Endodermal cell (in vitro differentiated cells): ENCODE data around the gene KRT12. TPM values are rescaled to one million over a fixed set of nuclear protein-coding genes. Genes with fewer than 3 reads are reported as not detected.

ENCODE experiments used
- DNase-seq: peaks from one replicate; pipeline ENCODE4 v3.0.0-alpha.2; 2017
- H3K27ac ChIP-seq: 2 replicates; pipeline ENCODE4 v1.5.1; 2013; ENCODE audit warnings: mild to moderate bottlenecking, low read depth, low read length, moderate library complexity
- H3K27me3 ChIP-seq: 2 replicates; pipeline ENCODE4 v1.6.1; 2013; ENCODE audit warnings: mild to moderate bottlenecking, low read length, moderate library complexity; ENCODE audit not compliant: insufficient read depth, control insufficient read depth, poor library complexity, severe bottlenecking
- H3K36me3 ChIP-seq: 2 replicates; pipeline ENCODE4 v1.7.0; 2013; ENCODE audit warnings: mild to moderate bottlenecking, low read length, moderate library complexity; ENCODE audit not compliant: control insufficient read depth, insufficient read depth
- H3K4me1 ChIP-seq: one replicate; pipeline ENCODE4 v1.7.0; 2013; ENCODE audit warnings: low read length; ENCODE audit not compliant: control insufficient read depth, insufficient read depth
- H3K4me3 ChIP-seq: 2 replicates; pipeline ENCODE4 v1.5.1; 2013; ENCODE audit warnings: mild to moderate bottlenecking, low read length, moderate library complexity
- H3K9ac ChIP-seq: 2 replicates; pipeline ENCODE4 v1.6.1; 2013; ENCODE audit warnings: mild to moderate bottlenecking, low read length, moderate library complexity; ENCODE audit not compliant: poor library complexity, severe bottlenecking; ENCODE audit errors: extremely low read depth
- H3K9me3 ChIP-seq: 2 replicates; pipeline ENCODE4 v1.6.1; 2013; ENCODE audit warnings: mild to moderate bottlenecking, low read length, moderate library complexity; ENCODE audit not compliant: control insufficient read depth
- H3K27ac Mint-ChIP-seq: 2 replicates; pipeline ENCODE4 v1.8.0; 2020; ENCODE audit warnings: mixed read lengths
- H3K27me3 Mint-ChIP-seq: 2 replicates; pipeline ENCODE4 v1.8.0; 2021; ENCODE audit warnings: mild to moderate bottlenecking, mixed read lengths; ENCODE audit not compliant: insufficient read depth
- H3K36me3 Mint-ChIP-seq: 2 replicates; pipeline ENCODE4 v1.8.0; 2020; ENCODE audit warnings: low read depth, mixed read lengths
- H3K4me1 Mint-ChIP-seq: 2 replicates; pipeline ENCODE4 v1.8.0; 2020; ENCODE audit warnings: mixed read lengths
- H3K4me3 Mint-ChIP-seq: 2 replicates; pipeline ENCODE4 v1.8.0; 2020; ENCODE audit warnings: mild to moderate bottlenecking, moderate library complexity, mixed read lengths
- H3K9me3 Mint-ChIP-seq: 2 replicates; pipeline ENCODE4 v1.8.0; 2020; ENCODE audit warnings: mild to moderate bottlenecking, mixed read lengths
- WGBS, 2 experiments: methylation state at CpG; one replicate each; pipeline versions ENCODE4 v1.1.5 to v1.1.7; 2013; ENCODE audit warnings: missing lambda C conversion rate in 2 of 2, mixed read lengths in 1 of 2; ENCODE audit not compliant: insufficient coverage in 1 of 2, insufficient read length in 1 of 2; 5-methylcytosine and 5-hydroxymethylcytosine counted together
- total RNA-seq, 2 donors: library from RNA; stranded (reverse); fragmentation: NEBNext Ultra II Directional in 1 of 2; extraction: Animal tissue kit (Norgen Biotek cat#: 25700) in 1 of 2; gene quantifications; 2 replicates in 1 of 2; 3 replicates in 1 of 2; pipeline ENCODE4 v1.2.1, GENCODE V29; 2021
- TF ChIP-seq, protein P1 (sequence below): fragments of 200-600 bp; sonication (generic); conservative IDR thresholded peaks from 2 replicates; pipeline ENCODE4 v1.5.0; 2021; ENCODE audit warnings: antibody characterized with exemption, mild to moderate bottlenecking

The KRT12 gene
- total RNA-seq, 2 donors from 2014 or later = not detected

DNA sequence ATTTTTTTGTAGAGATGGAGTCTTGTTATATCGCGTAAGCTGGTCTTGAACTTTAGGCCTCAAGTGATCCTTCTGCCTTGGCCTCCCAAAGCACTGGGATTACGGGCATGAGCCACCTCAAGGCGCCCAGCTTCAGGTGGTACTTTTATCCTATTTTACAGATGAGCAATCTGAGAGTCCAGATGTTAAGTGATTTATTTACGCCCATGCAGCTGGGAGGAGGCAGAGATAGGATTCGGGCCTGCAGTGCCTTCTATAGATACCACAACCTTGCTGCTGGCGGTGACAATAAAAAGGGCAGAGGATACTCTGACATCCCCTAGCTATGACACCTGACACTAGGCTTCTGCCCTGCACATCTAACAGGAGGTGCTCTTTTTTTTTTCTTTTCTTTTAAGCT, 4.3 kb upstream of the KRT12 start:
- Histone ChIP-seq H3K27me3 (no peaks in the 10 kb centered on the region), H3K4me3 (no peak overlapping the region), H3K9ac (no peak overlapping the region), H3K36me3 (no peaks in the 10 kb centered on the region), H3K9me3 (no peaks in the 10 kb centered on the region), H3K4me1 (no peaks in the 10 kb centered on the region), H3K27ac (no peak overlapping the region)
- Mint-ChIP-seq H3K4me1 (peaks cover 4% of the 10 kb centered on the region), H3K9me3 (no peaks in the 10 kb centered on the region), H3K27ac (no peak overlapping the region), H3K27me3 (peaks cover 4% of the 10 kb centered on the region), H3K4me3 (no peak overlapping the region), H3K36me3 (no peaks in the 10 kb centered on the region)
- DNase-seq = no peak
- 90 to 94% methylated on average over 6 to 7 of the region's 7 CpGs for WGBS, 2 experiments
- TF ChIP-seq, protein P1, sequence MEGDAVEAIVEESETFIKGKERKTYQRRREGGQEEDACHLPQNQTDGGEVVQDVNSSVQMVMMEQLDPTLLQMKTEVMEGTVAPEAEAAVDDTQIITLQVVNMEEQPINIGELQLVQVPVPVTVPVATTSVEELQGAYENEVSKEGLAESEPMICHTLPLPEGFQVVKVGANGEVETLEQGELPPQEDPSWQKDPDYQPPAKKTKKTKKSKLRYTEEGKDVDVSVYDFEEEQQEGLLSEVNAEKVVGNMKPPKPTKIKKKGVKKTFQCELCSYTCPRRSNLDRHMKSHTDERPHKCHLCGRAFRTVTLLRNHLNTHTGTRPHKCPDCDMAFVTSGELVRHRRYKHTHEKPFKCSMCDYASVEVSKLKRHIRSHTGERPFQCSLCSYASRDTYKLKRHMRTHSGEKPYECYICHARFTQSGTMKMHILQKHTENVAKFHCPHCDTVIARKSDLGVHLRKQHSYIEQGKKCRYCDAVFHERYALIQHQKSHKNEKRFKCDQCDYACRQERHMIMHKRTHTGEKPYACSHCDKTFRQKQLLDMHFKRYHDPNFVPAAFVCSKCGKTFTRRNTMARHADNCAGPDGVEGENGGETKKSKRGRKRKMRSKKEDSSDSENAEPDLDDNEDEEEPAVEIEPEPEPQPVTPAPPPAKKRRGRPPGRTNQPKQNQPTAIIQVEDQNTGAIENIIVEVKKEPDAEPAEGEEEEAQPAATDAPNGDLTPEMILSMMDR = no peak

DNA sequence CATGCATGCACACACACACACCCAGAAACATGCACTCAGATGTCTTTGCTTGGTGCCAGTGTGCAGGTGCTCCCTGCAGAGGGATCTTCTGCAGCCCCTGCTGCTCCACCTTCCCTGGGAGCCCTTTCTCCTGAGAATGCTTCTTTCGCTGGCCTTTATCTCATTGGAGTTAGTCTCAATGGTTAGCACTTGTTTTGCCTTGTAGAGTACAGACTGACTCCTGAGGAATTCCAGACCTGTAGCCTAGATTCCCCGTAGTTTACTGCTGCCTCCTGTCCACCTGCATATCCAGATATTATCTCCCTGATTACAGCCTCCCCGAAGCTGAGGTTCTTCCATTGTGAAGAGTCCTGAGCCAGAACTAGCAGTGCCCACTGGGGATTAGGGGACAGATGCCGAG, 3.1 kb upstream of the KRT12 start:
- Histone ChIP-seq H3K9ac (no peak overlapping the region), H3K4me1 (no peaks in the 10 kb centered on the region), H3K9me3 (no peaks in the 10 kb centered on the region), H3K27ac (no peak overlapping the region), H3K27me3 (no peaks in the 10 kb centered on the region), H3K4me3 (no peak overlapping the region), H3K36me3 (no peaks in the 10 kb centered on the region)
- H3K4me3 Mint-ChIP-seq = no peak overlapping the region
- H3K4me1 Mint-ChIP-seq = peaks cover 4% of the 10 kb centered on the region
- TF ChIP-seq, protein P1 = no peak
- no peak overlapping the region for H3K27ac Mint-ChIP-seq
- no peaks in the 10 kb centered on the region for H3K36me3 Mint-ChIP-seq
- no peak for DNase-seq
- H3K9me3 Mint-ChIP-seq = no peaks in the 10 kb centered on the region
- 85 to 95% methylated on average over 3 to 4 of the region's 4 CpGs for WGBS, 2 experiments
- H3K27me3 Mint-ChIP-seq = peaks cover 4% of the 10 kb centered on the region

DNA sequence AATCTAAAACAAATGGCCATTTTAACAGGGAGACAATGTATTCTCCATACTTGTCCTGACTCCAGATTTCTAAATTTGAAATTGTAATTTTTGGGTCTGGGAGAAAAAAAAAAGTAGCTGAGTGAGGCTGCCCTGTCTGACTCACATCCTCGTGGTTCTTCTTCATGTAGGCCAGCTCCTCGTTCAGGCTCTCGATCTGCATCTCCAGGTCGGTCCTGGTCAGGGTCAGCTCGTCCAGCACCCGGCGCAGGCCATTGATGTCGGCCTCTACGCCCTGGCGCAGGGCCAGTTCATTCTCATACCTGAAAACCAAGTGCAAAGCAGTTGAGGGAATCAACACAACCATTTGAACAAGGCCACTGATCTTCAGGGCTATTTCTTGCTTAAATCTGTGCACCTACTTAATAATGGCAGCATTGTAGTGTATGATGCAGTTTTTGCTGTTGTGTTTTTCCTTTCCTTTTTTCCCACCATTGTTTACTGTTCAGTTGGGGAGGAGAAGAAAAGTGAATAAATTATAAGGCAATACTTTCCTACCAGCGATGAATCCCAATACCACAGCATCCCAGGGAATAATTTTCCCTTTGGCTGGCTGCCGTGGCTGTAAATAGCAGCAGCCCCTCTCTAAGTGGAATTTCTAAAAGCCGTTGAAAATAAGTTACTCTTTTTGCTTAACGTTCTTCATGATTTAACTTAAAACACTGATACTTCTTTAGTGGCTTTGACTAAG, 2.2 kb downstream of the KRT12 start:
- Mint-ChIP-seq H3K4me1 (peaks cover 6% of the 10 kb centered on the region), H3K36me3 (no peaks in the 10 kb centered on the region), H3K27me3 (peaks cover 29% of the 10 kb centered on the region), H3K27ac (no peak overlapping the region), H3K4me3 (no peak overlapping the region), H3K9me3 (peaks cover 2% of the 10 kb centered on the region)
- H3K36me3 ChIP-seq = no peaks in the 10 kb centered on the region
- no peak for DNase-seq
- TF ChIP-seq, protein P1 = no peak
- no peaks in the 10 kb centered on the region for H3K4me1 ChIP-seq
- H3K27me3 ChIP-seq = no peaks in the 10 kb centered on the region
- H3K9ac ChIP-seq = no peak overlapping the region
- no peak overlapping the region for H3K27ac ChIP-seq
- no peaks in the 10 kb centered on the region for H3K9me3 ChIP-seq
- WGBS, 2 experiments = 91 to 94% methylated on average over 14 of the region's 14 CpGs
- H3K4me3 ChIP-seq = no peak overlapping the region
